PC-3 (cell line): Measurements from ENCODE around the gene CTNNA2. TPM values are rescaled to one million over a fixed set of nuclear protein-coding genes. Genes with fewer than 3 reads are reported as not detected.

ENCODE experiments used
- ATAC-seq: fragments of 200-7000 bp; cut with Tn5 transposase; 2 replicates; pipeline ENCODE4 v1.9.1; 2020; ENCODE audit warnings: mild to moderate bottlenecking, moderate library complexity
- BruUV-seq: library from RNA; stranded (reverse); fragments of 400-500 nt; replicated peaks from 2 replicates; lab custom pipeline; 2021; lab: Mats Ljungman, UMichigan
- CTCF ChIA-PET: fragments of 300-600 bp; sonication (Branson Sonifier 250); formaldehyde crosslinking; loops from one replicate; lab custom pipeline; 2022; ENCODE audit warnings: antibody characterized with exemption; lab: Charles Lee
- POLR2A ChIA-PET: fragments of 300-600 bp; sonication (Branson Sonifier 250); formaldehyde crosslinking; loops from one replicate; lab custom pipeline; 2022; ENCODE audit warnings: antibody characterized with exemption; ENCODE audit not compliant: unreplicated experiment; lab: Charles Lee
- DNase-seq: peaks from one replicate; pipeline ENCODE4 v3.0.0-alpha.2; 2015
- H2AFZ ChIP-seq: fragments of 300-600 bp; sonication (generic); 2 replicates; pipeline ENCODE4 v1.6.0; 2016; ENCODE audit warnings: antibody characterized with exemption, low read length
- H3F3A ChIP-seq: fragments of 300-600 bp; sonication (generic); one replicate; pipeline ENCODE4 v1.6.0; 2017; ENCODE audit warnings: antibody characterized with exemption, low read length, control low read depth, mild to moderate bottlenecking; ENCODE audit not compliant: unreplicated experiment
- H3K27ac ChIP-seq: fragments of 300-600 bp; sonication (generic); 2 replicates; pipeline ENCODE4 v1.5.1; 2016; ENCODE audit warnings: mild to moderate bottlenecking, low read length
- H3K27me3 ChIP-seq: fragments of 300-600 bp; sonication (generic); 2 replicates; pipeline ENCODE4 v1.6.1; 2016; ENCODE audit warnings: low read length, mixed read lengths
- H3K36me3 ChIP-seq: fragments of 300-600 bp; sonication (generic); 2 replicates; pipeline ENCODE4 v1.6.1; 2016; ENCODE audit warnings: low read depth, mixed run types, low read length, mixed read lengths
- H3K4me1 ChIP-seq: fragments of 300-600 bp; sonication (generic); 2 replicates; pipeline ENCODE4 v1.5.1; 2016; ENCODE audit warnings: low read length; ENCODE audit not compliant: insufficient read depth
- H3K4me2 ChIP-seq: fragments of 300-600 bp; sonication (generic); 2 replicates; pipeline ENCODE4 v1.6.0; 2016; ENCODE audit warnings: low read length
- H3K4me3 ChIP-seq: fragments of 300-600 bp; sonication (generic); 2 replicates; pipeline ENCODE4 v1.5.1; 2016; ENCODE audit warnings: mild to moderate bottlenecking, low read length, mixed read lengths
- H3K79me2 ChIP-seq: fragments of 300-600 bp; sonication (generic); 2 replicates; pipeline ENCODE4 v1.6.1; 2017; ENCODE audit warnings: low read length, mixed read lengths
- H3K9ac ChIP-seq: fragments of 300-600 bp; sonication (generic); 2 replicates; pipeline ENCODE4 v1.6.0; 2016; ENCODE audit warnings: mild to moderate bottlenecking, low read length
- H3K9me2 ChIP-seq: fragments of 300-600 bp; sonication (generic); replicated peaks from 2 replicates; pipeline ENCODE4 v1.6.1; 2016; ENCODE audit warnings: mixed run types, low read length, mixed read lengths
- H3K9me3 ChIP-seq: fragments of 300-600 bp; sonication (generic); 2 replicates; pipeline ENCODE4 v1.6.1; 2016; ENCODE audit warnings: low read length, mixed read lengths
- H4K20me1 ChIP-seq: fragments of 300-600 bp; sonication (generic); 2 replicates; pipeline ENCODE4 v1.6.1; 2016; ENCODE audit warnings: low read length, mixed read lengths
- EZH2 ChIP-seq: fragments of 300-600 bp; sonication (generic); IDR thresholded peaks from one replicate; pipeline ENCODE4 v1.6.1; 2017; ENCODE audit warnings: antibody characterized with exemption, mild to moderate bottlenecking, low read length; ENCODE audit not compliant: unreplicated experiment
- EZH2phosphoT487 ChIP-seq: fragments of 300-600 bp; sonication (generic); IDR thresholded peaks from 2 replicates; pipeline ENCODE4 v1.6.1; 2018; ENCODE audit warnings: mild to moderate bottlenecking, antibody characterized with exemption, low read length, borderline replicate concordance
- intact Hi-C: fragments of 100-400 bp; cut with micrococcal nuclease; formaldehyde crosslinking; loops from 2 replicates; pipeline ENCODE4 v1.9.0; 2023
- total RNA-seq: library from RNA; depleted of rRNA; stranded (reverse); fragments of >200 nt; gene quantifications from 2 replicates; pipeline ENCODE4 v1.2.3, GENCODE V29; 2014
- TF ChIP-seq, protein P1 (sequence below): fragments of 300-600 bp; sonication (generic); conservative IDR thresholded peaks from 2 replicates; pipeline ENCODE4 v1.5.1; 2017; ENCODE audit warnings: antibody characterized with exemption, low read depth, mild to moderate bottlenecking, low read length

The CTNNA2 gene
- total RNA-seq, 1 experiment from 2014 or later, result not detected

DNA sequence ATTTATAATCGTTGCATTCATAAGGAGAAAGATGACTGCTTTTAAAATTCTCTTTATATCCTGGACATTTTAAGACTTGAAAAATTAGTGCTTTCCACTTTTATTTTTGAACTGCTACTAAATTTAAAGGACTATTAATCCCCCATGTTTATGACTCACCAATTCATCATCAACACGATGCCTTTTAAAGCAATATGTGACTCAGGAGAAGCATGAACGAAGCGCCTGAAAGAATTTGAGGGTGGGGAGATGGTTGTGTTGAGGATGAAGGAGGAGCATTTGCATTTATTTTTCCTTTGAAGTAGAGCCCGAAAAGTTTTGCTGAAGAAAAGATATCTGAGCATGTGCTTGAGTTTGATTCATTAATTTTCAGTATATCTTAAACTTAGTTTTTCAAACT is 983.9 kb downstream of the CTNNA2 start:
- Histone ChIP-seq H3K79me2 (no peaks in the 10 kb centered on the region), H3K9me2 (no peaks in the 10 kb centered on the region), H3K4me3 (no peak overlapping the region), H3K27me3 (no peaks in the 10 kb centered on the region; the same call in 1 of the 2 replicates), H4K20me1 (no peaks in the 10 kb centered on the region), H3K27ac (peak overlapping the region; percentile 34; the same call in 1 of the 2 replicates), H3K9ac (no peak overlapping the region), H2AFZ (no peak overlapping the region), H3K4me1 (peaks cover 14% of the 10 kb centered on the region), H3F3A (no peaks in the 10 kb centered on the region), H3K4me2 (peak overlapping the region; percentile 9; the same call in 1 of the 2 replicates), H3K36me3 (no peaks in the 10 kb centered on the region), H3K9me3 (no peaks in the 10 kb centered on the region)
- no peak for TF ChIP-seq EZH2phosphoT487
- no peak for TF ChIP-seq EZH2
- TF ChIP-seq, protein P1, sequence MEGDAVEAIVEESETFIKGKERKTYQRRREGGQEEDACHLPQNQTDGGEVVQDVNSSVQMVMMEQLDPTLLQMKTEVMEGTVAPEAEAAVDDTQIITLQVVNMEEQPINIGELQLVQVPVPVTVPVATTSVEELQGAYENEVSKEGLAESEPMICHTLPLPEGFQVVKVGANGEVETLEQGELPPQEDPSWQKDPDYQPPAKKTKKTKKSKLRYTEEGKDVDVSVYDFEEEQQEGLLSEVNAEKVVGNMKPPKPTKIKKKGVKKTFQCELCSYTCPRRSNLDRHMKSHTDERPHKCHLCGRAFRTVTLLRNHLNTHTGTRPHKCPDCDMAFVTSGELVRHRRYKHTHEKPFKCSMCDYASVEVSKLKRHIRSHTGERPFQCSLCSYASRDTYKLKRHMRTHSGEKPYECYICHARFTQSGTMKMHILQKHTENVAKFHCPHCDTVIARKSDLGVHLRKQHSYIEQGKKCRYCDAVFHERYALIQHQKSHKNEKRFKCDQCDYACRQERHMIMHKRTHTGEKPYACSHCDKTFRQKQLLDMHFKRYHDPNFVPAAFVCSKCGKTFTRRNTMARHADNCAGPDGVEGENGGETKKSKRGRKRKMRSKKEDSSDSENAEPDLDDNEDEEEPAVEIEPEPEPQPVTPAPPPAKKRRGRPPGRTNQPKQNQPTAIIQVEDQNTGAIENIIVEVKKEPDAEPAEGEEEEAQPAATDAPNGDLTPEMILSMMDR, result no peak
- DNase-seq, result peak; percentile 66
- intact Hi-C loops, result loop anchor here (5.0 kb wide), 1 partner anchor 424 kb away; no protein-coding TSS in a partner anchor
- BruUV-seq, result no TSS peak
- peak; percentile 46; the same call in 1 of the 2 replicates for ATAC-seq
- POLR2A ChIA-PET, result no interaction called here
- CTCF ChIA-PET, result interaction anchor here (0.7 kb wide), 1 partner anchor 86 kb away, joined by 4 read pairs; no protein-coding TSS in a partner anchor

DNA sequence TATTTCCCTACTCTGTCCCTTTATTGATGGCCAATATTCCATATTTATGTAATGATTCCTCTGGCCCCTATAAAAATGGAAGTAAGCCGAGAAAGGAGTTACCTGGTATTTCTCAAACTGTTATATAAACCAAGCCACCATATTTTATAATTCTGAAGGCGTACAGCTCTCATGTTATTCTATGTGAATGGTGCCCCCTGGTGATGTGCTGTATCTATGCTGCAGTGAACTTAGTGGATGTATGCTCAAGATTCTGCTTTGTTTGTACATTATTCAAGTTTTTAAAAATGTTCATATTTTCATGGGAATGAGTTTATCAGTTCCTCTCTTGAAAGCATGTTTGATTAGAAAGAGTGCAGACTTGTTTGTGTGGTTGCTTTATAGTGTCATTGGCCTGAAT is 986.2 kb downstream of the CTNNA2 start:
- Histone ChIP-seq H2AFZ (0 out of 2 replicates have a peak overlapping the region, but pooled peaks have one; percentile 32), H3K4me3 (no peak overlapping the region), H4K20me1 (no peaks in the 10 kb centered on the region), H3K9me3 (no peaks in the 10 kb centered on the region), H3K4me2 (no peak overlapping the region), H3F3A (no peaks in the 10 kb centered on the region), H3K4me1 (peaks cover 14% of the 10 kb centered on the region), H3K79me2 (no peaks in the 10 kb centered on the region), H3K27me3 (no peaks in the 10 kb centered on the region; the same call in 1 of the 2 replicates), H3K27ac (no peak overlapping the region), H3K9ac (no peak overlapping the region), H3K9me2 (no peaks in the 10 kb centered on the region), H3K36me3 (no peaks in the 10 kb centered on the region)
- intact Hi-C loops, result loop anchor here (1.0 to 5.0 kb wide), 2 partner anchors 173 to 427 kb away; no protein-coding TSS in a partner anchor
- ATAC-seq, result peak; percentile 55; the same call in 1 of the 2 replicates
- DNase-seq, result peak; percentile 56
- ChIA-PET POLR2A (interaction anchor here (0.5 kb wide), 1 partner anchor 842 kb away, joined by 3 read pairs; no protein-coding TSS in a partner anchor), CTCF (interaction anchor here (1.0 to 1.3 kb wide), 2 partner anchors 173 to 562 kb away, joined by 3 read pairs; no protein-coding TSS in a partner anchor)
- no peak for TF ChIP-seq EZH2
- TF ChIP-seq, protein P1, result peak; percentile 85
- BruUV-seq, result no TSS peak
